Osteocyte (in vitro differentiated cells): ENCODE measurements around the gene CFAP73. TPM values are rescaled to one million over a fixed set of nuclear protein-coding genes. Genes with fewer than 3 reads are reported as not detected.

Experiments used
- DNase-seq: peaks from one replicate; pipeline ENCODE4 v3.0.0; 2021; ENCODE audit warnings: mixed read lengths; ENCODE audit not compliant: unreplicated experiment; ENCODE audit errors: extremely low spot score
- H3K27ac Mint-ChIP-seq: one replicate; pipeline ENCODE4 v1.8.0; 2021; ENCODE audit warnings: mild to moderate bottlenecking, mixed read lengths; ENCODE audit not compliant: unreplicated experiment
- H3K27me3 Mint-ChIP-seq: one replicate; pipeline ENCODE4 v1.8.0; 2021; ENCODE audit warnings: mixed read lengths; ENCODE audit not compliant: unreplicated experiment
- H3K36me3 Mint-ChIP-seq: one replicate; pipeline ENCODE4 v1.8.0; 2021; ENCODE audit warnings: mixed read lengths; ENCODE audit not compliant: unreplicated experiment
- H3K4me1 Mint-ChIP-seq: one replicate; pipeline ENCODE4 v1.8.0; 2021; ENCODE audit warnings: mixed read lengths; ENCODE audit not compliant: unreplicated experiment
- H3K4me3 Mint-ChIP-seq: one replicate; pipeline ENCODE4 v1.8.0; 2021; ENCODE audit warnings: mild to moderate bottlenecking, moderate library complexity, mixed read lengths; ENCODE audit not compliant: unreplicated experiment
- H3K9me3 Mint-ChIP-seq: one replicate; pipeline ENCODE4 v1.8.0; 2021; ENCODE audit warnings: mixed read lengths; ENCODE audit not compliant: unreplicated experiment
- total RNA-seq: library from RNA; stranded (reverse); gene quantifications from 2 replicates; pipeline ENCODE4 v1.2.1, GENCODE V29; 2021
- TF ChIP-seq, protein P1 (sequence below): fragments of 200-600 bp; sonication (generic); IDR thresholded peaks from 2 replicates; pipeline ENCODE4 v1.5.0; 2021; ENCODE audit warnings: antibody characterized with exemption, mild to moderate bottlenecking, moderate library complexity

The CFAP73 gene
- total RNA-seq, 1 donor from 2014 or later = not detected

DNA sequence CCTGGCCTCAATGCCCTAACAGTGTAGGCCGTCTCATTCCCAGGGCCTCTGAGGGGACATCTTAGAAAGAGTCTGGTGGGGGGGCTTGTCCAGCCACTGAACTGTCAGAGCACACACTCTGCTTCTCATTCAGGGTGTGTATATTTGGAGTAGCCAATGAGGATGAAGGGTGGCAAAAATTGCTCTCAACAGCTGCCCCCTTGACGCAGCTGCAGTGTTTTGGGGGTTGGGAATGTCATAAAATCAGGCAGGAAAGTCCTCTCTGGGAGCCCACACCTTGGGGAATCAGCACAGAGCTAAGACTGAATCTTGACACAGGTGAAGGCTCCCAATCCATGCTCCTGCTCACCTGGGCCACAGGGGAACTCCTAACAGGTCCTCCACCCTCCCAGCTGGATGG lies 15.5 kb upstream of the CFAP73 start:
- Mint-ChIP-seq H3K4me1 (peaks cover 2% of the 10 kb centered on the region), H3K36me3 (no peaks in the 10 kb centered on the region), H3K27ac (no peak overlapping the region), H3K4me3 (no peak overlapping the region), H3K27me3 (peaks cover 20% of the 10 kb centered on the region), H3K9me3 (no peaks in the 10 kb centered on the region)
- TF ChIP-seq, protein P1, sequence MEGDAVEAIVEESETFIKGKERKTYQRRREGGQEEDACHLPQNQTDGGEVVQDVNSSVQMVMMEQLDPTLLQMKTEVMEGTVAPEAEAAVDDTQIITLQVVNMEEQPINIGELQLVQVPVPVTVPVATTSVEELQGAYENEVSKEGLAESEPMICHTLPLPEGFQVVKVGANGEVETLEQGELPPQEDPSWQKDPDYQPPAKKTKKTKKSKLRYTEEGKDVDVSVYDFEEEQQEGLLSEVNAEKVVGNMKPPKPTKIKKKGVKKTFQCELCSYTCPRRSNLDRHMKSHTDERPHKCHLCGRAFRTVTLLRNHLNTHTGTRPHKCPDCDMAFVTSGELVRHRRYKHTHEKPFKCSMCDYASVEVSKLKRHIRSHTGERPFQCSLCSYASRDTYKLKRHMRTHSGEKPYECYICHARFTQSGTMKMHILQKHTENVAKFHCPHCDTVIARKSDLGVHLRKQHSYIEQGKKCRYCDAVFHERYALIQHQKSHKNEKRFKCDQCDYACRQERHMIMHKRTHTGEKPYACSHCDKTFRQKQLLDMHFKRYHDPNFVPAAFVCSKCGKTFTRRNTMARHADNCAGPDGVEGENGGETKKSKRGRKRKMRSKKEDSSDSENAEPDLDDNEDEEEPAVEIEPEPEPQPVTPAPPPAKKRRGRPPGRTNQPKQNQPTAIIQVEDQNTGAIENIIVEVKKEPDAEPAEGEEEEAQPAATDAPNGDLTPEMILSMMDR = no peak
- no peak for DNase-seq

DNA sequence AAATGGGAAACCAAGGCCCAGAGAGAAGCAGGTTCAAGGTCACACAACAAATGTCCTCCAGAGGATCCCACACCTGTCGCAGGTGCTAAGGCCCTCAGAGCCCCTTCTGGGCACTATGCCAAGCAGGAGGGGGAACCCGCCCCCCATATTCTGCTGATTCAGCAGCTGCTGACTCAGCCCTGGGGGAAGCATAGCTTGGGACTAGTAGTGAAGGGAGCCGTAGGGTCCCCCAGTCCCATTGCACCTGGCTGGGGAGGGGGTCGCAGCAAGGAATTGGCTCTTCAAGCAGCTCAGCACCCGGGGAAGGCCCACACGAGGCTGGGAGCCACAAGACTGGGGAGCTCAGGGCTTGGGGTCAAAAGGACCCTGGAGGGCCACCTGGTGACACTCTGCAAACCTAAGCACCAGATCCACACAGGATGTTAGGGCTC lies 15.0 kb upstream of the CFAP73 start:
- no peak for DNase-seq
- H3K27me3 Mint-ChIP-seq = peaks cover 20% of the 10 kb centered on the region
- no peak overlapping the region for H3K4me3 Mint-ChIP-seq
- H3K9me3 Mint-ChIP-seq = no peaks in the 10 kb centered on the region
- H3K36me3 Mint-ChIP-seq = no peaks in the 10 kb centered on the region
- no peak overlapping the region for H3K27ac Mint-ChIP-seq
- TF ChIP-seq, protein P1 = no peak
- H3K4me1 Mint-ChIP-seq = peaks cover 2% of the 10 kb centered on the region

GRCh38 chr12:113135178-113136127 lies 14.1 kb upstream of the CFAP73 start, which contains the start of gene RASAL1:
Gene RASAL1, minus strand, starts transcription at chr12:113135761. Its CDS starts 299 bp downstream, at chr12:113135462.
- H3K36me3 Mint-ChIP-seq = no peaks in the 10 kb centered on the region
- H3K4me3 Mint-ChIP-seq = no peak within 1 kb of the TSS
- peaks cover 2% of the 10 kb centered on the region for H3K4me1 Mint-ChIP-seq
- H3K27me3 Mint-ChIP-seq = peaks cover 20% of the 10 kb centered on the region
- no peak within 1 kb of the TSS for H3K27ac Mint-ChIP-seq
- TF ChIP-seq, protein P1 = peak; percentile 35
- H3K9me3 Mint-ChIP-seq = no peaks in the 10 kb centered on the region
- no peak for DNase-seq

- TF ChIP-seq, protein P1 = no peak
- H3K4me3 Mint-ChIP-seq = no peak overlapping the region
- no peak for DNase-seq
- no peak overlapping the region for H3K27ac Mint-ChIP-seq
- H3K9me3 Mint-ChIP-seq = no peaks in the 10 kb centered on the region
- peaks cover 2% of the 10 kb centered on the region for H3K4me1 Mint-ChIP-seq
- H3K27me3 Mint-ChIP-seq = peaks cover 20% of the 10 kb centered on the region
- no peaks in the 10 kb centered on the region for H3K36me3 Mint-ChIP-seq
These were observed 13.2 kb upstream of the CFAP73 start for GRCh38 chr12:113136128-113136989.
